ENCODE data around the gene PPFIA4. TPM values are rescaled to one million over a fixed set of nuclear protein-coding genes. Genes with fewer than 3 reads are reported as not detected.

PPFIA4 gene
- total RNA-seq, 1 experiment from 2014 or later = 10.8 TPM

GRCh38 chr1:203038891-203039608 lies 12.8 kb downstream of the PPFIA4 start:
- Histone ChIP-seq H2AFZ (ENCODE audit: low read depth, low read length, poor library complexity, severe bottlenecking) (no peak overlapping the region), H3K9me2 (ENCODE audit: insufficient read depth) (no peaks in the 10 kb centered on the region), H3K79me2 (ENCODE audit: insufficient read depth, low read length) (no peaks in the 10 kb centered on the region), H3K4me3 (replicated peaks in 1 of 2; ENCODE audit: low read depth in 1 of 2, low read length in 2 of 2) (no peak overlapping the region), H4K20me1 (ENCODE audit: insufficient read depth) (no peaks in the 10 kb centered on the region), H3K9ac (ENCODE audit: low read length) (no peak overlapping the region), H3K4me2 (ENCODE audit: low read length) (no peak overlapping the region), H3K4me1 (ENCODE audit: control insufficient read depth in 1 of 2, insufficient read depth in 2 of 2, low read length in 2 of 2) (peaks cover 0 to 22% of the 10 kb centered on the region in 2 experiments; a peak in 2 of 4 replicates), H3K27ac (ENCODE audit: low read depth, low read length) (no peak overlapping the region), H3K27me3 (ENCODE audit: insufficient read depth, low read length) (no peaks in the 10 kb centered on the region), H3K9me3 (ENCODE audit: control insufficient read depth in 1 of 2, insufficient read depth in 1 of 2, low read depth in 1 of 2, low read length in 2 of 2) (no peaks in the 10 kb centered on the region), H3K36me3 (ENCODE audit: control insufficient read depth in 1 of 2, insufficient read depth in 2 of 2, low read length in 2 of 2) (no peaks in the 10 kb centered on the region)
- ATAC-seq (peak; percentile 92), DNase-seq (ENCODE audit: low read depth, low spot score) (no peak)
- POLR2A ChIA-PET = interaction anchor here (1.5 to 1.6 kb wide), 2 partner anchors 177 to 230 kb away, joined by 4 to 5 read pairs; no protein-coding TSS in a partner anchor
- CTCF ChIA-PET = interaction anchor here (0.6 to 5.0 kb wide), 30 partner anchors 9 to 408 kb away, joined by 3 to 185 read pairs (median 6); partner anchors contain the start of genes ADORA1 and PPFIA4
- intact Hi-C loops (cut with micrococcal nuclease) = loop anchor here (1.0 kb wide), 2 partner anchors 177 to 230 kb away; no protein-coding TSS in a partner anchor
- no TSS peak for BruUV-seq (replicated peaks)
- TF ChIP-seq YY1 (IDR thresholded peaks at IDR 0.05; ENCODE audit: extremely low read depth, insufficient replicate concordance, low read depth, low read length) (no peak), SP1 (IDR thresholded peaks at IDR 0.05; ENCODE audit: low read depth) (no peak), CTCF (IDR thresholded peaks at IDR 0.05 in 2 of 3, conservative IDR thresholded peaks at IDR 0.05 in 1 of 3; ENCODE audit: borderline replicate concordance in 1 of 3, insufficient read depth in 1 of 3, low read depth in 2 of 3, low read length in 2 of 3) (peak; percentile 83 to 97 (median 92)), RAD21 (IDR thresholded peaks at IDR 0.05; ENCODE audit: low read depth) (peak; percentile 89), REST (IDR thresholded peaks at IDR 0.05; ENCODE audit: low read depth) (no peak), ZFX (IDR thresholded peaks at IDR 0.05) (no peak)
- RAD21 ChIA-PET (ENCODE audit: low non-redundant PET in 1 of 2, low total read pairs in 2 of 2, uncharacterized antibody in 2 of 2, unreplicated experiment in 2 of 2) = interaction anchor here (0.8 to 2.4 kb wide), 9 partner anchors 79 to 232 kb away, joined by 3 to 19 read pairs (median 8); no protein-coding TSS in a partner anchor

Data from HCT116 (cell line).